ENCODE results near the gene TSSC4. TPM values are rescaled to one million over a fixed set of nuclear protein-coding genes. Genes with fewer than 3 reads are reported as not detected.

The TSSC4 gene
- polyA plus RNA-seq, 1 experiment = 30.5 TPM

- ChIA-PET POLR2A (interaction anchor here (0.6 kb wide), 1 partner anchor 68 kb away, joined by 4 read pairs; no protein-coding TSS in a partner anchor), CTCF (interaction anchor here (2.6 kb wide), 1 partner anchor 39 kb away, joined by 14 read pairs; no protein-coding TSS in a partner anchor)
- TF ChIP-seq CTCF (IDR thresholded peaks at IDR 0.05; ENCODE audit: insufficient read depth, low read depth, low read length) = no peak
- no peak for DNase-seq (ENCODE audit: low read depth)
- Histone ChIP-seq H3K27me3 (ENCODE audit: control insufficient read depth, insufficient read depth, low read length) (no peaks in the 10 kb centered on the region), H3K4me3 (ENCODE audit: low read depth, low read length) (peak overlapping the region; percentile 3; the same call in 1 of the 2 replicates), H3K36me3 (ENCODE audit: control insufficient read depth, insufficient read depth, low read length) (peaks cover 14% of the 10 kb centered on the region)
Measured at GRCh38 chr11:2380807-2381350, 19.7 kb upstream of the TSSC4 start.

- Histone ChIP-seq H3K27me3 (ENCODE audit: control insufficient read depth, insufficient read depth, low read length) (no peaks in the 10 kb centered on the region), H3K4me3 (ENCODE audit: low read depth, low read length) (no peak overlapping the region), H3K36me3 (ENCODE audit: control insufficient read depth, insufficient read depth, low read length) (peaks cover 15% of the 10 kb centered on the region)
- POLR2A ChIA-PET = interaction anchor here (0.6 kb wide), 1 partner anchor 69 kb away, joined by 4 read pairs; no protein-coding TSS in a partner anchor
- CTCF ChIA-PET = interaction anchor here (1.6 to 2.6 kb wide), 2 partner anchors 39 to 77 kb away, joined by 12 to 14 read pairs; no protein-coding TSS in a partner anchor
- no peak for TF ChIP-seq CTCF (IDR thresholded peaks at IDR 0.05; ENCODE audit: insufficient read depth, low read depth, low read length)
- no peak for DNase-seq (ENCODE audit: low read depth)
Measured at GRCh38 chr11:2381494-2382128, 18.9 kb upstream of the TSSC4 start.

- DNase-seq (ENCODE audit: low read depth) = no peak
- no peak for TF ChIP-seq CTCF (IDR thresholded peaks at IDR 0.05; ENCODE audit: insufficient read depth, low read depth, low read length)
- POLR2A ChIA-PET = interaction anchor here (0.6 kb wide), 1 partner anchor 71 kb away, joined by 6 read pairs; no protein-coding TSS in a partner anchor
- Histone ChIP-seq H3K4me3 (ENCODE audit: low read depth, low read length) (no peak overlapping the region), H3K36me3 (ENCODE audit: control insufficient read depth, insufficient read depth, low read length) (peaks cover 16% of the 10 kb centered on the region), H3K27me3 (ENCODE audit: control insufficient read depth, insufficient read depth, low read length) (no peaks in the 10 kb centered on the region)
- CTCF ChIA-PET = interaction anchor here (0.6 to 2.6 kb wide), 5 partner anchors 9 to 77 kb away, joined by 3 to 14 read pairs (median 4); partner anchors contain the start of gene TSSC4
Measured at GRCh38 chr11:2382129-2382517, 18.4 kb upstream of the TSSC4 start.

- peak; percentile 8; the same call in 1 of the 2 replicates for TF ChIP-seq CTCF (IDR thresholded peaks at IDR 0.05; ENCODE audit: insufficient read depth, low read depth, low read length)
- CTCF ChIA-PET = interaction anchor here (1.2 to 2.6 kb wide), 4 partner anchors 18 to 78 kb away, joined by 3 to 14 read pairs (median 8); partner anchors contain the start of gene TSSC4
- Histone ChIP-seq H3K4me3 (ENCODE audit: low read depth, low read length) (no peak overlapping the region), H3K36me3 (ENCODE audit: control insufficient read depth, insufficient read depth, low read length) (peaks cover 19% of the 10 kb centered on the region), H3K27me3 (ENCODE audit: control insufficient read depth, insufficient read depth, low read length) (no peaks in the 10 kb centered on the region)
- DNase-seq (ENCODE audit: low read depth) = no peak
- POLR2A ChIA-PET = no interaction called here
Measured at GRCh38 chr11:2382936-2383851, 17.4 kb upstream of the TSSC4 start.
